Measurements from ENCODE around the gene ARG1.

Gene ARG1

DNA sequence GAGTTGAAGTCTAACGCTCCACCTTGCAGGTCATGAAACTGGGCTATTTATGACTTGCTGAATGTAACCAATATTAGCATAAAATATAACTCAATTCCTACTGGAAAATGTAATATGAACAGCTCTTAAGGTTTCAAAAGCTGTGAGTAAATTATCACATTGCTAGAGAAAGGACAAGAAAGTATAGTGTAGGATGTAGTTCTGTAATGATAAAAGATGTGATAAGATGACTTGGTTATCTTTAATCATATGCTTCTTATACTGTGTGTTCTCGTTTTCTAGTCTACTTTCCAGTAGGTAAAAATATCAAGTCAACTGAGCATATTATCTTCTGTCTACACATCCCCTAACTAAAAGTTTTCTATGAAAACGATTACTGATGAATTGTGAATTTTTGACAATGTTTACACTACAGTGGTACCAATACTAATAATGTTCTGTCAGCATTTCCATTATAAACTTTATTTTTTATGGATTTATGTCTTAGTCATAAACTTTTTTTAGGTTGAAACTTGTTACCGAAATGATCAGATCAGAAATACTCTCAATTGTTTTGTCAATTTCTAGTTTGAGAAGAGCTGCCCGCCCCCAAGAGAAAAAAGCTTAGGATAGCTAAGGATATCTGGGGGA is 40.4 kb downstream of the ARG1 start:
- H3K27me3 ChIP-seq (ENCODE audit: control insufficient read depth in 1 of 2, insufficient read depth in 2 of 2, low read length in 2 of 2): no peaks in the 10 kb centered on the region
- no peaks in the 10 kb centered on the region for H3K9me3 ChIP-seq (ENCODE audit: control insufficient read depth in 1 of 2, low read length in 2 of 2)
- peaks cover 32 to 79% of the 10 kb centered on the region in 2 donors for H3K36me3 ChIP-seq (ENCODE audit: control insufficient read depth in 1 of 2, insufficient read depth in 2 of 2, low read length in 2 of 2)
- no peak overlapping the region for H3K4me3 ChIP-seq (ENCODE audit: low read depth in 1 of 2, low read length in 2 of 2)
- H3K9ac ChIP-seq (ENCODE audit: low read depth in 1 of 2, low read length in 2 of 2): no peak overlapping the region
- H3K4me1 ChIP-seq (ENCODE audit: control insufficient read depth in 1 of 2, insufficient read depth in 2 of 2, low read length in 2 of 2): no peaks in the 10 kb centered on the region
- no peak overlapping the region for H3K27ac ChIP-seq (ENCODE audit: low read depth, low read length)

DNA sequence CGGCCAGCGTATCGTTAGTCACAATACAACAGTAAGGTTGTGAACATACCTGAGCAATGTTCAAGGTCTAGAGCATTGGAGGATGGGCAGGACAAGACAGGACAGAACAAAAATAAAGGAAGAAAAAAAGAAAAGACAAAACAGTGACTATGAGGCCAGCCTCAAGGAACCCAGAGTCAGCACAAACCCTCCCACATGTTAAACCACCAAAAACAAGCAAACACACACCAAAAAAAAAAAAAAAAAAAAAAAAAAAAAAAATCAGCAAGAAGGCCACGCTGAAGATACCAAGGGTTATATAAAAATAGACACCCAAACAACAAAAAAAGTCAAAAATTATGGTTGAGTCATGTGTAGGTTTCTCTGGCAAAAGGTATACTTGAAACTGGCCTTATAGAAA is 42.2 kb downstream of the ARG1 start:
- no peak overlapping the region for H3K4me3 ChIP-seq (ENCODE audit: low read depth in 1 of 2, low read length in 2 of 2)
- H3K4me1 ChIP-seq (ENCODE audit: control insufficient read depth in 1 of 2, insufficient read depth in 2 of 2, low read length in 2 of 2): no peaks in the 10 kb centered on the region
- H3K9me3 ChIP-seq (ENCODE audit: control insufficient read depth in 1 of 2, low read length in 2 of 2): no peaks in the 10 kb centered on the region
- no peak overlapping the region for H3K9ac ChIP-seq (ENCODE audit: low read depth in 1 of 2, low read length in 2 of 2)
- H3K36me3 ChIP-seq (ENCODE audit: control insufficient read depth in 1 of 2, insufficient read depth in 2 of 2, low read length in 2 of 2): peaks cover 33 to 84% of the 10 kb centered on the region in 2 donors
- H3K27me3 ChIP-seq (ENCODE audit: control insufficient read depth in 1 of 2, insufficient read depth in 2 of 2, low read length in 2 of 2): no peaks in the 10 kb centered on the region
- no peak overlapping the region for H3K27ac ChIP-seq (ENCODE audit: low read depth, low read length)

GRCh38 chr6:131627724-131628682 is 55.0 kb downstream of the ARG1 start, which contains the start of gene MED23:
Gene MED23, minus strand, starts transcription at chr6:131628242. Its CDS starts 193 bp downstream, at chr6:131628049.
- H3K4me1 ChIP-seq (ENCODE audit: control insufficient read depth in 1 of 2, insufficient read depth in 2 of 2, low read length in 2 of 2): peaks cover 17 to 21% of the 10 kb centered on the region in 2 donors
- peaks cover 10 to 22% of the 10 kb centered on the region in 2 donors for H3K36me3 ChIP-seq (ENCODE audit: control insufficient read depth in 1 of 2, insufficient read depth in 2 of 2, low read length in 2 of 2)
- H3K4me3 ChIP-seq (ENCODE audit: low read depth in 1 of 2, low read length in 2 of 2): peak within 1 kb of the TSS; percentile 96 to 97
- H3K9ac ChIP-seq (ENCODE audit: low read depth in 1 of 2, low read length in 2 of 2): peak within 1 kb of the TSS; percentile 86 to 91
- no peaks in the 10 kb centered on the region for H3K27me3 ChIP-seq (ENCODE audit: control insufficient read depth in 1 of 2, insufficient read depth in 2 of 2, low read length in 2 of 2)
- no peaks in the 10 kb centered on the region for H3K9me3 ChIP-seq (ENCODE audit: control insufficient read depth in 1 of 2, low read length in 2 of 2)
- peak within 1 kb of the TSS; percentile 71 for H3K27ac ChIP-seq (ENCODE audit: low read depth, low read length)

DNA sequence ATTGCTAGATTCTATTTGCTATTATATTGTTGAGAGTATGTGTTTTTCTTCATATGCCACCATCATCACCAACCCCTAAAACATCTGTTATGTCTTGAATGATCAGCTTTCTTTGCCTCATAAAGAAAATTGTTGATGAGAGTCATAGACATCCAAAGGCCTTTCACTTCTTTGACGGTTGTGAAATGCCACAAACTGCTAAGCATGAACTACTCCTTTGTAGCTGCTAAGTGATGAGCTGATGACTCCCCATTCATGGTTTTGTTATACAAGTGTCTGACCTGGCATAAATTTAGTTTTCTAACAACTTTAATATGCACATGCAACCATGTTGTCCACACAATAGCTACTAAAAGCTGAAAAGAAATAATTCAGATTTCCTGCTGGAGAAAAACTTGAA is 55.7 kb downstream of the ARG1 start:
- peak overlapping the region; percentile 73 to 97 for H3K4me3 ChIP-seq (ENCODE audit: low read depth in 1 of 2, low read length in 2 of 2)
- H3K9ac ChIP-seq (ENCODE audit: low read depth in 1 of 2, low read length in 2 of 2): peak overlapping the region in 1 of 2 donors; percentile 63
- H3K4me1 ChIP-seq (ENCODE audit: control insufficient read depth in 1 of 2, insufficient read depth in 2 of 2, low read length in 2 of 2): peaks cover 17 to 21% of the 10 kb centered on the region in 2 donors
- H3K9me3 ChIP-seq (ENCODE audit: control insufficient read depth in 1 of 2, low read length in 2 of 2): no peaks in the 10 kb centered on the region
- no peaks in the 10 kb centered on the region for H3K27me3 ChIP-seq (ENCODE audit: control insufficient read depth in 1 of 2, insufficient read depth in 2 of 2, low read length in 2 of 2)
- H3K36me3 ChIP-seq (ENCODE audit: control insufficient read depth in 1 of 2, insufficient read depth in 2 of 2, low read length in 2 of 2): peaks cover 10 to 15% of the 10 kb centered on the region in 2 donors
- no peak overlapping the region for H3K27ac ChIP-seq (ENCODE audit: low read depth, low read length)

GRCh38 chr6:131629651-131630050 is 56.6 kb downstream of the ARG1 start:
- Histone ChIP-seq H3K4me3 (ENCODE audit: low read depth in 1 of 2, low read length in 2 of 2) (no peak overlapping the region), H3K4me1 (ENCODE audit: control insufficient read depth in 1 of 2, insufficient read depth in 2 of 2, low read length in 2 of 2) (peaks cover 17 to 21% of the 10 kb centered on the region in 2 donors), H3K27me3 (ENCODE audit: control insufficient read depth in 1 of 2, insufficient read depth in 2 of 2, low read length in 2 of 2) (no peaks in the 10 kb centered on the region), H3K9me3 (ENCODE audit: control insufficient read depth in 1 of 2, low read length in 2 of 2) (no peaks in the 10 kb centered on the region), H3K36me3 (ENCODE audit: control insufficient read depth in 1 of 2, insufficient read depth in 2 of 2, low read length in 2 of 2) (peaks cover 2 to 6% of the 10 kb centered on the region in 2 donors), H3K27ac (ENCODE audit: low read depth, low read length) (no peak overlapping the region), H3K9ac (ENCODE audit: low read depth in 1 of 2, low read length in 2 of 2) (no peak overlapping the region)

- Histone ChIP-seq H3K9me3 (ENCODE audit: control insufficient read depth in 1 of 2, low read length in 2 of 2) (no peaks in the 10 kb centered on the region), H3K4me3 (ENCODE audit: low read depth in 1 of 2, low read length in 2 of 2) (no peak overlapping the region), H3K36me3 (ENCODE audit: control insufficient read depth in 1 of 2, insufficient read depth in 2 of 2, low read length in 2 of 2) (no peaks in the 10 kb centered on the region), H3K27me3 (ENCODE audit: control insufficient read depth in 1 of 2, insufficient read depth in 2 of 2, low read length in 2 of 2) (no peaks in the 10 kb centered on the region), H3K9ac (ENCODE audit: low read depth in 1 of 2, low read length in 2 of 2) (no peak overlapping the region), H3K27ac (ENCODE audit: low read depth, low read length) (no peak overlapping the region), H3K4me1 (ENCODE audit: control insufficient read depth in 1 of 2, insufficient read depth in 2 of 2, low read length in 2 of 2) (peaks cover 15% of the 10 kb centered on the region in 2 donors)
Measured at GRCh38 chr6:131631625-131632289, 58.7 kb downstream of the ARG1 start.
